SK-N-SH (cell line): Measurements from ENCODE around the gene LRMDA. TPM values are rescaled to one million over a fixed set of nuclear protein-coding genes. Genes with fewer than 3 reads are reported as not detected.

Experiments
- CTCF ChIA-PET: fragments of 300-600, 350-600 bp; formaldehyde crosslinking; extraction: SDS; loops from one replicate; lab custom pipeline; 2021; lab: Yijun Ruan, JAX
- POLR2A ChIA-PET: fragments of 350-600 bp; sonication (Branson Sonifier 250); formaldehyde crosslinking; extraction: SDS; loops from one replicate; lab custom pipeline; 2020; ENCODE audit warnings: antibody characterized with exemption, inconsistent platforms; lab: Yijun Ruan, JAX
- DNase-seq: peaks from one replicate; pipeline ENCODE4 v3.0.0; 2012
- H2AFZ ChIP-seq: fragments of 200-600 bp; sonication (generic); 2 replicates; pipeline ENCODE4 v1.8.1; 2016; ENCODE audit warnings: antibody characterized with exemption, mild to moderate bottlenecking, low read depth
- H3F3A ChIP-seq: fragments of 200-600 bp; sonication (generic); replicated peaks from 2 replicates; pipeline ENCODE3; 2016; ENCODE audit warnings: antibody characterized with exemption, mild to moderate bottlenecking; ENCODE audit not compliant: insufficient read depth
- H3K27ac ChIP-seq, 2 experiments: fragments of 200-500 bp in 1 of 2; fragments of 200-600 bp in 1 of 2; sonication (Bioruptor generic) in 1 of 2; sonication (generic), shearing (Covaris generic) in 1 of 2; 2 replicates each; pipeline versions ENCODE4 v1.5.1 to v1.6.1; 2014 to 2016; ENCODE audit warnings: low read depth in 2 of 2, inconsistent platforms in 1 of 2, low read length in 1 of 2, mild to moderate bottlenecking in 1 of 2, mixed read lengths in 1 of 2
- H3K27me3 ChIP-seq: fragments of 200-600 bp; sonication (generic), shearing (Covaris generic); 2 replicates; pipeline ENCODE4 v1.6.1; 2016; ENCODE audit warnings: mixed run types; ENCODE audit not compliant: insufficient read depth
- H3K36me3 ChIP-seq, 2 experiments: fragments of 200-500 bp in 1 of 2; fragments of 200-600 bp in 1 of 2; sonication (Bioruptor generic) in 1 of 2; sonication (generic) in 1 of 2; replicated peaks in 1 of 2; 2 replicates each; pipeline versions ENCODE3 to v1.5.1; 2014 to 2016; ENCODE audit warnings: low read length in 1 of 2, mild to moderate bottlenecking in 1 of 2; ENCODE audit not compliant: insufficient read depth in 2 of 2, control insufficient read depth in 1 of 2
- H3K4me1 ChIP-seq, 2 experiments: fragments of 200-500 bp in 1 of 2; fragments of 200-600 bp in 1 of 2; sonication (Bioruptor generic) in 1 of 2; sonication (generic), shearing (Covaris generic) in 1 of 2; 2 replicates each; pipeline versions ENCODE4 v1.5.1 to v1.6.1; 2014 to 2016; ENCODE audit warnings: low read depth in 1 of 2, low read length in 1 of 2, mixed run types in 1 of 2; ENCODE audit not compliant: insufficient read depth in 2 of 2, control insufficient read depth in 1 of 2
- H3K4me2 ChIP-seq: fragments of 200-600 bp; sonication (generic), shearing (Covaris generic); 2 replicates; pipeline ENCODE4 v1.6.1; 2017; ENCODE audit warnings: mixed run types
- H3K4me3 ChIP-seq, 2 experiments: fragments of 200-500 bp in 1 of 2; fragments of 200-600 bp in 1 of 2; sonication (Bioruptor generic) in 1 of 2; sonication (generic), shearing (Covaris generic) in 1 of 2; 2 replicates each; pipeline versions ENCODE4 v1.5.1 to v1.8.1; 2014 to 2016; ENCODE audit warnings: low read depth in 2 of 2, inconsistent platforms in 1 of 2, low read length in 1 of 2, mild to moderate bottlenecking in 1 of 2, mixed read lengths in 1 of 2, moderate library complexity in 1 of 2
- H3K79me2 ChIP-seq: fragments of 200-600 bp; sonication (generic); 2 replicates; pipeline ENCODE4 v1.8.1; 2017; ENCODE audit warnings: mild to moderate bottlenecking; ENCODE audit not compliant: insufficient read depth
- H3K9ac ChIP-seq: fragments of 200-600 bp; sonication (generic); 2 replicates; pipeline ENCODE4 v1.6.1; 2017; ENCODE audit warnings: mixed run types
- H3K9me2 ChIP-seq: fragments of 200-600 bp; sonication (generic); 2 replicates; pipeline ENCODE4 v1.6.1; 2017; ENCODE audit warnings: mixed run types
- H3K9me3 ChIP-seq: fragments of 200-600 bp; sonication (generic); 2 replicates; pipeline ENCODE4 v1.6.1; 2017; ENCODE audit warnings: mixed run types, mild to moderate bottlenecking, moderate library complexity
- H4K20me1 ChIP-seq: fragments of 200-600 bp; sonication (generic); 2 replicates; pipeline ENCODE4 v1.6.1; 2017; ENCODE audit warnings: mild to moderate bottlenecking, mixed run types; ENCODE audit not compliant: insufficient read depth
- CHD2 ChIP-seq: fragments of 150-350 bp; IDR thresholded peaks from 2 replicates; pipeline ENCODE4 v1.6.1; 2018; ENCODE audit warnings: low read length; ENCODE audit not compliant: partially characterized antibody
- EZH2phosphoT487 ChIP-seq: fragments of 200-600 bp; sonication (generic); IDR thresholded peaks from 2 replicates; pipeline ENCODE4 v1.6.1; 2017; ENCODE audit warnings: low read depth, mixed run types, mild to moderate bottlenecking, antibody characterized with exemption, moderate library complexity, borderline replicate concordance
- FOSL2 ChIP-seq: IDR thresholded peaks from 2 replicates; pipeline ENCODE4 v1.4.0; 2012; ENCODE audit warnings: low read depth, mild to moderate bottlenecking, moderate library complexity, borderline replicate concordance
- GATA2 ChIP-seq: sonication (generic); formaldehyde crosslinking; IDR thresholded peaks from 2 replicates; pipeline ENCODE4 v1.5.0; 2020; ENCODE audit warnings: mild to moderate bottlenecking, missing genetic modification reagents
- JUND ChIP-seq: IDR thresholded peaks from 2 replicates; pipeline ENCODE4 v1.4.0; 2012
- MEF2A ChIP-seq: IDR thresholded peaks from 2 replicates; pipeline ENCODE4 v1.4.0; 2012; ENCODE audit warnings: low read depth, borderline replicate concordance
- MXI1 ChIP-seq: IDR thresholded peaks from 2 replicates; pipeline ENCODE4 v1.6.1; 2012; ENCODE audit warnings: mild to moderate bottlenecking, low read depth, low read length, improper control_type of control experiment
- RCOR1 ChIP-seq: fragments of 150-350 bp; IDR thresholded peaks from 2 replicates; pipeline ENCODE4 v1.6.1; 2017; ENCODE audit warnings: antibody characterized with exemption, low read length
- RFX5 ChIP-seq: IDR thresholded peaks from 2 replicates; pipeline ENCODE4 v1.6.1; 2012; ENCODE audit warnings: mild to moderate bottlenecking, improper control_type of control experiment, low read length
- SIN3A ChIP-seq: IDR thresholded peaks from 2 replicates; pipeline ENCODE4 v1.6.1; 2012; ENCODE audit warnings: low read depth, mild to moderate bottlenecking, low read length, moderate library complexity, borderline replicate concordance
- SMC3 ChIP-seq: IDR thresholded peaks from 2 replicates; pipeline ENCODE4 v1.6.1; 2012; ENCODE audit warnings: low read depth, low read length, improper control_type of control experiment
- WGBS: methylation state at CpG from one replicate; pipeline ENCODE4 v1.1.6; 2017; ENCODE audit warnings: low lambda C conversion rate; 5-methylcytosine and 5-hydroxymethylcytosine counted together
- polyA plus RNA-seq, 3 experiments: library from polyadenylated mRNA; depleted of rRNA; stranded (reverse); fragments of >200 nt; gene quantifications; 2 replicates each; pipeline ENCODE4 v1.2.3, GENCODE V29; 2012
- TF ChIP-seq, protein P1 (sequence below): fragments of 150-350 bp; IDR thresholded peaks from 2 replicates; pipeline ENCODE4 v1.6.1; 2016; ENCODE audit warnings: mild to moderate bottlenecking, low read depth, low read length
- TF ChIP-seq, protein P2 (sequence below): IDR thresholded peaks from 2 replicates; pipeline ENCODE4 v1.4.0; 2012; ENCODE audit warnings: low read depth, borderline replicate concordance
- TF ChIP-seq, protein P3 (sequence below): IDR thresholded peaks from 2 replicates; pipeline ENCODE4 v1.4.0; 2012; ENCODE audit warnings: low read depth, borderline replicate concordance

Gene LRMDA
- polyA plus RNA-seq, 1 of the 3 experiments (the other 2 are of a cell fraction): 0.95 TPM

DNA sequence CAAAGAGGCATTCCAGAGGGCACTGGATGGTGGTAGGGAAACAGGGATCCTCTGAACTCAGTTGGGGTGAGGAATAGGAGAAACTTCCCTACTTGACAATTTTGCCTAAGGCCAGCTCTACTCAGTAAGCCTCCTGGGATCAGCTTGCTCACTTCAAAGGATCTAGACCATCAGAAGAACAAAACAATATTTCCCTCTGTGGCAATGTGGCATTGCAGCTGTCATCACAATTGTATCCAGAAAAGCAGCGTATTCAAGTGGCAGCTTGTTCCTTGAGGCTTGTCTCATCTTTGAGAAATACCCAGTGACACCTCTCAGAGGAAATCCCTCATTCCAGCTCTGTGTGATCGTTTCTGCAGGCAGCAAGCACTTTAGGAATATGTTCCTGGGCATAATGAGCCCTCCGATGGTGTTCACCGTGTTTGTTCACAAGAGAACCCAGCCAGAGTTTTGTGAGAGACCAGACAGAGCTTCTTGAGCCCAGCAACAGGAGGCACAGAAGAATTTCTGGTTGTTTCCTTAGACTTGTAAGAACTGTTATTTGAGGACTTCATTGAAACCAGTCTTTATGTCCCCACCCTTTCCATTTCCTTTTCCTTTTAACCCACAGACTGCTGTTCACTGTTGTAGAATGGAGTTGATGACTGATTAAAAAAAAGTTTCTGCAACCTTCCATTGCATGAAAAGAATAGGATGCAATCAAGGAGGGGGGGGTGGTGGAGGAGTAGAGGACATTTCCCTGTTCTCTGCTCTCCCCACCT lies 747.3 kb downstream of the LRMDA start (continued):
- TF ChIP-seq, protein P1, sequence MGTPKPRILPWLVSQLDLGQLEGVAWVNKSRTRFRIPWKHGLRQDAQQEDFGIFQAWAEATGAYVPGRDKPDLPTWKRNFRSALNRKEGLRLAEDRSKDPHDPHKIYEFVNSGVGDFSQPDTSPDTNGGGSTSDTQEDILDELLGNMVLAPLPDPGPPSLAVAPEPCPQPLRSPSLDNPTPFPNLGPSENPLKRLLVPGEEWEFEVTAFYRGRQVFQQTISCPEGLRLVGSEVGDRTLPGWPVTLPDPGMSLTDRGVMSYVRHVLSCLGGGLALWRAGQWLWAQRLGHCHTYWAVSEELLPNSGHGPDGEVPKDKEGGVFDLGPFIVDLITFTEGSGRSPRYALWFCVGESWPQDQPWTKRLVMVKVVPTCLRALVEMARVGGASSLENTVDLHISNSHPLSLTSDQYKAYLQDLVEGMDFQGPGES: no peak
- no peak for TF ChIP-seq JUND
- TF ChIP-seq, protein P2, sequence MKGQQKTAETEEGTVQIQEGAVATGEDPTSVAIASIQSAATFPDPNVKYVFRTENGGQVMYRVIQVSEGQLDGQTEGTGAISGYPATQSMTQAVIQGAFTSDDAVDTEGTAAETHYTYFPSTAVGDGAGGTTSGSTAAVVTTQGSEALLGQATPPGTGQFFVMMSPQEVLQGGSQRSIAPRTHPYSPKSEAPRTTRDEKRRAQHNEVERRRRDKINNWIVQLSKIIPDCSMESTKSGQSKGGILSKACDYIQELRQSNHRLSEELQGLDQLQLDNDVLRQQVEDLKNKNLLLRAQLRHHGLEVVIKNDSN: no peak

DNA sequence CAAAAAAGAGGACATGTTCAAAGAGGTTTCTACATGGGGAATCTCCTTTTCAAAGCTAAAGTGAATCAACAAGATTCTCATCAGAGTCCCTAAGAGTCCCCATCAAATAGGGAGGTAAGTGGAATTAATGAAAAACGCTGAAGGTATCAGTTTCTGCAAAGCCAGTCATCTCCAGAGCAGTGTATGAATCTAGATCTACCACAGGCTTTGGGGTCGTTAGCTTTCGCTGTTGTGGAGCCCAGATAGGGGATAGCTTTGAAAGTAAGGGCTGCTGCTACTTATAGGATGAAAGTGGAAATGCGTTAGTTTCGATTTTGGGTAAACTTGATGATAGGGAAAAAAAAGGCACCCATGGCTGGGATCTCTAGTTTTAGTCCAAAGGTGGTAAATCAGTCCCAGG lies 748.4 kb downstream of the LRMDA start:
- Histone ChIP-seq H3K9me3 (no peaks in the 10 kb centered on the region), H3K79me2 (no peaks in the 10 kb centered on the region), H3F3A (no peaks in the 10 kb centered on the region), H3K27ac (no peak overlapping the region), H3K27me3 (no peaks in the 10 kb centered on the region), H3K36me3 (no peaks in the 10 kb centered on the region), H2AFZ (no peak overlapping the region), H4K20me1 (no peaks in the 10 kb centered on the region), H3K9ac (no peak overlapping the region), H3K9me2 (no peaks in the 10 kb centered on the region), H3K4me1 (peaks cover 0 to 4% of the 10 kb centered on the region in 2 experiments; a peak in 2 of 4 replicates), H3K4me3 (no peak overlapping the region), H3K4me2 (no peak overlapping the region)
- WGBS: 83% methylated on average over 5 of the region's 5 CpGs
- POLR2A ChIA-PET: no interaction called here
- DNase-seq: no peak
- CTCF ChIA-PET: no interaction called here
- TF ChIP-seq MEF2A (no peak), MXI1 (no peak), EZH2phosphoT487 (no peak), SMC3 (no peak), SIN3A (no peak), RCOR1 (no peak), RFX5 (no peak), CHD2 (no peak), FOSL2 (no peak), GATA2 (no peak)
- TF ChIP-seq, protein P3, sequence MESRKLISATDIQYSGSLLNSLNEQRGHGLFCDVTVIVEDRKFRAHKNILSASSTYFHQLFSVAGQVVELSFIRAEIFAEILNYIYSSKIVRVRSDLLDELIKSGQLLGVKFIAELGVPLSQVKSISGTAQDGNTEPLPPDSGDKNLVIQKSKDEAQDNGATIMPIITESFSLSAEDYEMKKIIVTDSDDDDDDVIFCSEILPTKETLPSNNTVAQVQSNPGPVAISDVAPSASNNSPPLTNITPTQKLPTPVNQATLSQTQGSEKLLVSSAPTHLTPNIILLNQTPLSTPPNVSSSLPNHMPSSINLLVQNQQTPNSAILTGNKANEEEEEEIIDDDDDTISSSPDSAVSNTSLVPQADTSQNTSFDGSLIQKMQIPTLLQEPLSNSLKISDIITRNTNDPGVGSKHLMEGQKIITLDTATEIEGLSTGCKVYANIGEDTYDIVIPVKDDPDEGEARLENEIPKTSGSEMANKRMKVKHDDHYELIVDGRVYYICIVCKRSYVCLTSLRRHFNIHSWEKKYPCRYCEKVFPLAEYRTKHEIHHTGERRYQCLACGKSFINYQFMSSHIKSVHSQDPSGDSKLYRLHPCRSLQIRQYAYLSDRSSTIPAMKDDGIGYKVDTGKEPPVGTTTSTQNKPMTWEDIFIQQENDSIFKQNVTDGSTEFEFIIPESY: no peak
- TF ChIP-seq, protein P2: no peak
